ENCODE data around the gene DDX47. TPM values are rescaled to one million over a fixed set of nuclear protein-coding genes. Genes with fewer than 3 reads are reported as not detected.

Gene DDX47
- total RNA-seq, 1 experiment from 2014 or later: 64.8 TPM

- TF ChIP-seq HMGXB4 (CRISPR knock-in tag; IDR thresholded peaks at IDR 0.05): no peak
- TF ChIP-seq MXD4 (CRISPR knock-in tag; IDR thresholded peaks at IDR 0.05; ENCODE audit: borderline replicate concordance): no peak
- TF ChIP-seq PRDM15 (CRISPR knock-in tag; IDR thresholded peaks at IDR 0.05): no peak
- no peak for TF ChIP-seq TP53 (CRISPR knock-in tag; IDR thresholded peaks at IDR 0.05)
- TF ChIP-seq ZBTB21 (CRISPR knock-in tag; IDR thresholded peaks at IDR 0.05; ENCODE audit: borderline replicate concordance): no peak
- TF ChIP-seq NR2C2 (CRISPR knock-in tag; IDR thresholded peaks at IDR 0.05): no peak
- TF ChIP-seq NFYB (CRISPR knock-in tag; conservative IDR thresholded peaks at IDR 0.05; ENCODE audit: low read depth): no peak
- no peak for TF ChIP-seq CREM (CRISPR knock-in tag; IDR thresholded peaks at IDR 0.05)
- no peak for TF ChIP-seq AR (CRISPR knock-in tag; IDR thresholded peaks at IDR 0.05)
These were observed 64.1 kb downstream of the DDX47 start (continued) for GRCh38 chr12:12877153-12877768.

GRCh38 chr12:12877781-12878455, 64.8 kb downstream of the DDX47 start:
- ChIA-PET CTCF (interaction anchor here (0.9 to 4.4 kb wide), 3 partner anchors 13 to 91 kb away, joined by 3 to 16 read pairs (median 4); no protein-coding TSS in a partner anchor), POLR2A (no interaction called here)
- ATAC-seq (no peak), DNase-seq (ENCODE audit: low spot score) (no peak)
- peaks cover 32% of the 10 kb centered on the region for H3K4me1 Mint-ChIP-seq
- no peak overlapping the region for H3K4me3 Mint-ChIP-seq
- no peak overlapping the region for H3K27ac Mint-ChIP-seq
- H3K9me3 Mint-ChIP-seq: 0 out of 2 replicates have a peak, but pooled peaks cover 3% of the 10 kb centered on the region
- H3K27me3 Mint-ChIP-seq (ENCODE audit: low read depth): no peaks in the 10 kb centered on the region
- 0 out of 2 replicates have a peak, but pooled peaks cover 2% of the 10 kb centered on the region for H3K36me3 Mint-ChIP-seq
- TF ChIP-seq ZBTB43 (CRISPR knock-in tag; IDR thresholded peaks at IDR 0.05) (no peak), IRF2 (CRISPR knock-in tag; IDR thresholded peaks at IDR 0.05; ENCODE audit: borderline replicate concordance, low read depth) (no peak), STAT6 (CRISPR knock-in tag; conservative IDR thresholded peaks at IDR 0.05; ENCODE audit: low read depth) (no peak), ETV6 (CRISPR knock-in tag; IDR thresholded peaks at IDR 0.05) (no peak), EMX1 (CRISPR knock-in tag; IDR thresholded peaks at IDR 0.05) (no peak), ZSCAN18 (CRISPR knock-in tag; IDR thresholded peaks at IDR 0.05) (no peak), PREB (CRISPR knock-in tag; IDR thresholded peaks at IDR 0.05; ENCODE audit: borderline replicate concordance) (no peak), MXD4 (CRISPR knock-in tag; IDR thresholded peaks at IDR 0.05; ENCODE audit: borderline replicate concordance) (no peak)

Data from WTC11 (cell line).